Cardiac muscle cell (in vitro differentiated cells and primary cell): ENCODE data around the gene TMEM163. TPM values are rescaled to one million over a fixed set of nuclear protein-coding genes. Genes with fewer than 3 reads are reported as not detected.

Experiments
- DNase-seq, 2 donors: peaks; one replicate each; pipeline versions ENCODE4 v3.0.0 to v3.0.0-alpha.2; 2010 to 2017; ENCODE audit warnings: low read depth in 1 of 2, low spot score in 1 of 2
- H3K27ac ChIP-seq: fragments of 200-600 bp; sonication (generic); 2 replicates; pipeline ENCODE4 v1.5.1; 2016
- H3K27me3 ChIP-seq: fragments of 200-600 bp; sonication (generic); 2 replicates; pipeline ENCODE4 v1.6.0; 2016; ENCODE audit warnings: control low read depth
- H3K36me3 ChIP-seq: fragments of 200-600 bp; sonication (generic); 2 replicates; pipeline ENCODE4 v1.5.1; 2016; ENCODE audit warnings: control low read depth
- H3K4me1 ChIP-seq: fragments of 200-600 bp; sonication (generic); 2 replicates; pipeline ENCODE4 v1.8.1; 2017; ENCODE audit warnings: low read depth, mild to moderate bottlenecking, mixed run types
- H3K4me3 ChIP-seq: fragments of 200-600 bp; sonication (generic); 2 replicates; pipeline ENCODE4 v1.5.1; 2016; ENCODE audit warnings: mild to moderate bottlenecking
- H3K9me3 ChIP-seq: fragments of 200-600 bp; sonication (generic); 2 replicates; pipeline ENCODE4 v1.5.1; 2017; ENCODE audit warnings: low read depth, mild to moderate bottlenecking, control low read depth
- polyA plus RNA-seq: library from polyadenylated mRNA; unstranded; fragments of >200 nt; fragmentation: Nextera tagmentation; extraction: Ambion mirVana; gene quantifications from 2 replicates; pipeline ENCODE4 v1.2.1, GENCODE V29; 2016
- total RNA-seq: library from RNA; depleted of rRNA; stranded (reverse); fragments of >200 nt; gene quantifications from 2 replicates; pipeline ENCODE4 v1.2.3, GENCODE V29; 2016
- TF ChIP-seq, protein P1 (sequence below): IDR thresholded peaks from 2 replicates; pipeline ENCODE4 v1.5.1; 2012; ENCODE audit warnings: low read depth, mild to moderate bottlenecking, low read length

The TMEM163 gene
- total and polyA plus RNA-seq, 2 experiments from 2014 or later, result 45.8 to 58.1 TPM

DNA sequence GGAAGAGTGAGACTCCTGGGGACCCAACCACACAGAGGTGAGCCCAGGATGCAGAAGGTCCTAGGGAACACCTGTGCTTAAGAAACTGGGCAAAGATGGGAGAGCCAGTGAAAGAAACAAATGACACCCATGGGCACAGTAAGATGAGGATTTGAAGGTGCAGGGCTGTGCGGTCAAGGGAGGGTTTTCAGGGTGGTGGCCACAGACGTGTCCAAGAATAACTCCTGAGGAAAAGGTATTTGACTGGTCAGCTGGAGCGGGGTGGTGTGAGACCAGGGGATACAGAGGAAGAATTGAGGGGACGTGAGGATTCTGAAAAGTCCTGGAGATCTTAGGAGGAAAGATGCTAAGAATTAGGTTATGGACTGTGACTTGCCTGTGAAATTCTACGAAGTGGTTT is 142.9 kb downstream of the TMEM163 start:
- TF ChIP-seq, protein P1, sequence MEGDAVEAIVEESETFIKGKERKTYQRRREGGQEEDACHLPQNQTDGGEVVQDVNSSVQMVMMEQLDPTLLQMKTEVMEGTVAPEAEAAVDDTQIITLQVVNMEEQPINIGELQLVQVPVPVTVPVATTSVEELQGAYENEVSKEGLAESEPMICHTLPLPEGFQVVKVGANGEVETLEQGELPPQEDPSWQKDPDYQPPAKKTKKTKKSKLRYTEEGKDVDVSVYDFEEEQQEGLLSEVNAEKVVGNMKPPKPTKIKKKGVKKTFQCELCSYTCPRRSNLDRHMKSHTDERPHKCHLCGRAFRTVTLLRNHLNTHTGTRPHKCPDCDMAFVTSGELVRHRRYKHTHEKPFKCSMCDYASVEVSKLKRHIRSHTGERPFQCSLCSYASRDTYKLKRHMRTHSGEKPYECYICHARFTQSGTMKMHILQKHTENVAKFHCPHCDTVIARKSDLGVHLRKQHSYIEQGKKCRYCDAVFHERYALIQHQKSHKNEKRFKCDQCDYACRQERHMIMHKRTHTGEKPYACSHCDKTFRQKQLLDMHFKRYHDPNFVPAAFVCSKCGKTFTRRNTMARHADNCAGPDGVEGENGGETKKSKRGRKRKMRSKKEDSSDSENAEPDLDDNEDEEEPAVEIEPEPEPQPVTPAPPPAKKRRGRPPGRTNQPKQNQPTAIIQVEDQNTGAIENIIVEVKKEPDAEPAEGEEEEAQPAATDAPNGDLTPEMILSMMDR, result no peak
- no peak for DNase-seq
- Histone ChIP-seq H3K9me3 (no peaks in the 10 kb centered on the region), H3K4me1 (peaks cover 3% of the 10 kb centered on the region), H3K27me3 (no peaks in the 10 kb centered on the region), H3K4me3 (no peak overlapping the region), H3K27ac (no peak overlapping the region), H3K36me3 (no peaks in the 10 kb centered on the region)

DNA sequence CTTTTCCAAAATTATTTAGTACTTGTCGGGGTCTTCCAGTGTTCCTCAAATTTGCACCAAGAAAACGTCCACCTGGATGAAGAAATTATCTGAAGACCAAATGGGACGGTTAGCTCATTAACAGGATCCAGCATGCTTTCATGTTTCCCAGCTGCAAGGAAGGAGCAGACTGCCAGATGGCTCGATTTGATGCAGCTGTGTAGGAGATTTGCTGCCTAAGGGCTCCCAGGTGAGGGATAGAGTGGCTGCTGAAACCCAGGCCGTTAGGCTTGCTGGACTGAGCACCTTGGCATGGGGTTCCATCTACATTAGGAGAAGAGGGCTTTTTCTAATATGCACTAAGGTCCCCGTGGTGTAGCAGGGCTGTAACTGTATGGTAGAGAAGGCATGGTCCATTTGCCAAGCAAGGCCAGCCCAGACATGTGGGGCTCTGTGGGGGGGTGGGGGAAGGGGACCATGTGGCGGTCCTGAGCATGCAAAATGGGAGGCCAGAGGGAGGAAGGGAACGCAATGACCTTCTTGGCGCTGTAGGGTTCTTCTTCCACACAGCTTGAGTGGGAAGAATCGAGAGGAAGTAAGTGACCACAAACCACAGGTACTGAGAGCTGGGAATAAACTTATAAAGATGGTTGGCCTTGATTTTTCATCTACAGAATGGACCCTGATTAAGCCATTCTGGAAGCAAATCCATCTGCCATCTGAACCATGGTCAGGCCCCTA is 144.0 kb downstream of the TMEM163 start:
- no peak overlapping the region for H3K27ac ChIP-seq
- H3K27me3 ChIP-seq, result no peaks in the 10 kb centered on the region
- TF ChIP-seq, protein P1, result no peak
- peaks cover 3% of the 10 kb centered on the region for H3K4me1 ChIP-seq
- H3K36me3 ChIP-seq, result no peaks in the 10 kb centered on the region
- H3K4me3 ChIP-seq, result no peak overlapping the region
- H3K9me3 ChIP-seq, result no peaks in the 10 kb centered on the region
- no peak for DNase-seq

DNA sequence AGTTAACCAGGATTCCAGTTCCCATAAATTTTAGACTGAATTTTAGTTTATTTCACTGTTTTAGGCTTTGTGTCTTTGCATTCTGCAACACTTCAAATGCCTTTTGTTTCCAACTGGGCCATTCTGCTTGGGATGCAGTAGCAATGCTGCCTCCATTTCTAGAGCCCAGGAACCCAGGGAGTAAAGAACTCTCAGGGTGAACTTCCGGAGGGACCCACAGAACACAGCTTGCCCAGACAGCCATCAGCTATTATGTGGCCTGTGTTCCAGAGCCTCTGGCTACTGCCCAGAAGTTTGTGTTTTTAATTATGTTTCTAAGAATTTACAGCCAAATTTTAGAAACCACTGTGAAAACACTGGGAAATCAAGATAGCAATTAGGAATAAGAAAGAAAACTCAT is 145.1 kb downstream of the TMEM163 start:
- Histone ChIP-seq H3K27ac (no peak overlapping the region), H3K4me3 (no peak overlapping the region), H3K36me3 (no peaks in the 10 kb centered on the region), H3K4me1 (peaks cover 4% of the 10 kb centered on the region), H3K27me3 (no peaks in the 10 kb centered on the region), H3K9me3 (no peaks in the 10 kb centered on the region)
- no peak for DNase-seq
- TF ChIP-seq, protein P1, result no peak

DNA sequence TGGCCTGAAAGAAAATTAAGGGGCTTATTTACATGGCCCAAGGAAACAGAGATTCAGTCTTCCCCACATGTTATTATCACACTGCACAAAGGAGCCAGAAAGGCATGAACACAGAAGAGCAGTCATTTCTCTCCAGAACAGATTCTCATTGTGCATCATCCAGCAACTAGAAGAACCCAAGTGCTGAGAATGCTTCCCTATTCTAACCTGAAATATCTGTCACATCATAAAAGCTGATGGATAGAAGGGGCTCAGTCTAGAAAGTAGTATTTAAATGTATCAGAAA is 145.8 kb downstream of the TMEM163 start:
- H3K27me3 ChIP-seq, result no peaks in the 10 kb centered on the region

DNA sequence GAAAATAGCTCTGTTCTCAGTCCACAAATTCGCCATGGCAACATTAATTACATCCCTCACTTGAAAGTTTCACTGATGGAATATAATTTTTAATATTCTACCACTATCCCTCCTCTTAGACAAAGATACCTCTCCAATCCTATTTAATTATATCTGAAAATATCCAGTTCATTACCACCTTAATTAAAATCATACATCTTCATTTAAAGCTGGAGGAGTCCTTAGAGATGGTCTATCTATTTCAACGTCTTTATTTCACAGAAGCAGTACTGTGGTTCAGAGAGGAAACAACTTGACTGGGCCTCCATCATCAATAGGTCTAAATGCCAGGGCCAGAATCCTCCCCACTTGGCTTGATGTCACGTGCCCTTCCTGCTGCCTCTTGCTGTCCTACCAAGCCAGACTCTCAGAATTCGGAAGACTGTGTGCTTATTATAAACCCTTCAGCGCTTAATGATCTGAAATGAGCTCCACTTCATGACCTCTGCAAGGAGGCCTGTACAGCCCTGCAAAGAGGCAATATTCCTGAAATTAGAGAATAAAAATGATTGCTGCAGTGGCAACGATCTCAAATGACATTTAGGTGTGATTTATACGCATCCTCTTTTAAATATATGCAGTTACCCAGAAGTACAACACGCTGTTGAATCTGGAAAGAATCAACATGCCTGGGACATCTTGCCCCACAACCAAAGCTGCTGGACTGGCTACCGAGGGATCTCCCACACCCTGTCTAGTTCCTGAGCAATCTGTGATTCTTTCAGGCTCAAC is 146.3 kb downstream of the TMEM163 start:
- H3K27ac ChIP-seq, result no peak overlapping the region
- H3K4me3 ChIP-seq, result no peak overlapping the region
- no peak for DNase-seq
- H3K9me3 ChIP-seq, result no peaks in the 10 kb centered on the region
- H3K36me3 ChIP-seq, result no peaks in the 10 kb centered on the region
- TF ChIP-seq, protein P1, result no peak
- H3K4me1 ChIP-seq, result peaks cover 9% of the 10 kb centered on the region
- H3K27me3 ChIP-seq, result no peaks in the 10 kb centered on the region

More for the DNA sequence above, 145.8 kb downstream of the TMEM163 start:
- DNase-seq, result no peak
- H3K4me1 ChIP-seq, result peaks cover 9% of the 10 kb centered on the region
- TF ChIP-seq, protein P1, result no peak
- no peaks in the 10 kb centered on the region for H3K36me3 ChIP-seq
- H3K4me3 ChIP-seq, result no peak overlapping the region
- H3K27ac ChIP-seq, result no peak overlapping the region
- H3K9me3 ChIP-seq, result no peaks in the 10 kb centered on the region
